ENCODE data around the gene RBM34. TPM values are rescaled to one million over a fixed set of nuclear protein-coding genes. Genes with fewer than 3 reads are reported as not detected.

Gene RBM34
- total and polyA plus RNA-seq, 8 donors = 52.2 to 77.2 (median 67.3) TPM

DNA sequence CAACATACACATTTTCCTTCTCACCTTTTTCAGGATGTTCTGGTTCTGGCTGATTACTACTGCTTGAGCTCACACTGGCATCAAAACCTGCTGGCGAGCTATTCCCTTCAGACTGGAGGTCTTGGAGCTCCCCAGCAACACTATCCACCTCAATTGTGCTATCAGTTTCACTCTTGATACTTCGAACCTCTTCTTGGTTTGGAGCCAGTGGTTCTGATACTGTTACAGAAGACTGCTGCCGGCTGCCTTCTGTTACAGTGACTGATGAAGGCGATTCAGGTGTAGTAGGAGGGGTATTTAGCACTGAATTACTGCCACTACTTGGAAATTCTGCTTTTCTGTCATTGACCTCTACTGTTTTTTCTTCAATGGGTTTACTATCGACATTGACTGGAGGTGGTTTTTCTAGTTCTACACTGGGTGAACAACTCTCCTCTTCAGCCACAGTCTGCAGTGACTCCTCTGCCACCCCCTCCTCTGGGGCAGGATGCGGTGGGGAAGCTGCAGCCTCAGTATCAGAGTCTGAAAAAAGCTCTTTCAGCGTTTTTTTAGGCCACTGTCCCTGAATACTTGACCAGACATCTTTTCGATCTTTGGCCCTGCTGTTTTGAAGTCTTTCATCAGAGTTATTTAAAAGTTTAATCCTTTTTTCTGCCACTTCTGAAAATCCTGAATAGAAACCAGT is 20.7 kb upstream of the RBM34 start:
- TF ChIP-seq CTCF (IDR thresholded peaks at IDR 0.05) = no peak
- ATAC-seq (no peak), DNase-seq (no peak)
- Histone ChIP-seq H3K4me3 (no peak overlapping the region), H3K36me3 (peaks cover 5 to 67% of the 10 kb centered on the region in 2 donors), H3K27ac (no peak overlapping the region), H3K4me1 (no peaks in the 10 kb centered on the region), H3K9me3 (no peaks in the 10 kb centered on the region), H3K27me3 (no peaks in the 10 kb centered on the region)
- intact Hi-C loops (cut with DNase I) = no loop called here

- intact Hi-C loops (cut with DNase I) = no loop called here
- no peak overlapping the region for H3K27ac ChIP-seq
- no peak for ATAC-seq
- TF ChIP-seq CTCF (IDR thresholded peaks at IDR 0.05) = no peak
- no peak for DNase-seq
- no peaks in the 10 kb centered on the region for H3K27me3 ChIP-seq
- peaks cover 5 to 67% of the 10 kb centered on the region in 2 donors for H3K36me3 ChIP-seq
- no peak overlapping the region for H3K4me3 ChIP-seq
- H3K9me3 ChIP-seq = no peaks in the 10 kb centered on the region
- H3K4me1 ChIP-seq = no peaks in the 10 kb centered on the region
Observed at GRCh38 chr1:235180916-235181460, 19.9 kb upstream of the RBM34 start.

- no peak for DNase-seq
- no peaks in the 10 kb centered on the region for H3K9me3 ChIP-seq
- H3K4me3 ChIP-seq = no peak overlapping the region
- intact Hi-C loops (cut with DNase I) = no loop called here
- H3K4me1 ChIP-seq = no peaks in the 10 kb centered on the region
- peaks cover 5 to 84% of the 10 kb centered on the region in 2 donors for H3K36me3 ChIP-seq
- TF ChIP-seq CTCF (IDR thresholded peaks at IDR 0.05) = no peak
- H3K27ac ChIP-seq = no peak overlapping the region
- no peak for ATAC-seq
- no peaks in the 10 kb centered on the region for H3K27me3 ChIP-seq
Observed at GRCh38 chr1:235176486-235176885, 15.4 kb upstream of the RBM34 start.

DNA sequence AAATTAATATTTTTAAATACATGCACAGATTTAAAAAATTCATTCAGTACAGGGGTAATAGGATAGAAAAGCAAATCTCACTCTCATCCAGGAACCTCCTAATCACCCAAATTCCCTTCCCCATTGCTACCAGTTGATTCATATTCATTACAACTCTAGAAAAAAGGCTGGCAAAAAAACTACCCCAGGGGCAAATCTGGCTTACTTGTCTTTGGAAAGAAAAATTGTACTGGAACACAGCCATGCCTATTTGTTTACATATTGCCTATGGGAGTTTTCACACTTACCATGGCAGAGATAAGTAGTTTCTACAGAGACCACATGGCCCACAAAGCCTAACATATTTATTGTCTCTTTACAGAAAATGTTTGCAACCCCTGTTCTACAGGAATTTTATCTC is 8.9 kb upstream of the RBM34 start:
- TF ChIP-seq CTCF (IDR thresholded peaks at IDR 0.05) = no peak
- no peak overlapping the region for H3K27ac ChIP-seq
- no peaks in the 10 kb centered on the region for H3K27me3 ChIP-seq
- H3K9me3 ChIP-seq = no peaks in the 10 kb centered on the region
- intact Hi-C loops (cut with DNase I) = no loop called here
- peaks cover 0 to 70% of the 10 kb centered on the region in 2 donors for H3K36me3 ChIP-seq
- DNase-seq (no peak), ATAC-seq (no peak)
- no peak overlapping the region for H3K4me3 ChIP-seq
- no peaks in the 10 kb centered on the region for H3K4me1 ChIP-seq

DNA sequence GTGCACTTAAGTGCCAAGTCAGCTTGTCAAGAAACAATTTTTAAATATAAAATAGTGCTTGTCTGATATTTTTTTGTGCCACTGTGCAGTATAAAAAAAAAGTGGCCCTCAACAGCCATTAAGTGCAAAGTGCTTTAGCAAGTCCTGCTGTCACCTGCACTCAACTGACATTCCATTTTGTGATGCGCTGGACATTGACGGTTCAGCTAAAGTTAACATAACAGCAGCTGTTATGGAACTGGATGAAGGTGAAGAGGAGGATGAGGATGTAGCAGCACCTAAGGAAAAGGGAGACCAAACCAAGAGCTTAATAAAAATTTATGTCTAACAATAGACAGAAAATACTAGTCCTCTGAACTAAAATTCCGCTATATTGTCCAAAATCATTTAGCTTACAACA is 7.3 kb upstream of the RBM34 start:
- Histone ChIP-seq H3K27me3 (no peaks in the 10 kb centered on the region), H3K27ac (no peak overlapping the region), H3K36me3 (peaks cover 0 to 55% of the 10 kb centered on the region in 2 donors), H3K9me3 (no peaks in the 10 kb centered on the region), H3K4me3 (no peak overlapping the region), H3K4me1 (no peaks in the 10 kb centered on the region)
- DNase-seq (no peak), ATAC-seq (no peak)
- intact Hi-C loops (cut with DNase I) = no loop called here
- TF ChIP-seq CTCF (IDR thresholded peaks at IDR 0.05) = no peak

Data from left lung (tissue), 10 donors.